ENCODE data around the gene SNX4.

SNX4 gene

DNA sequence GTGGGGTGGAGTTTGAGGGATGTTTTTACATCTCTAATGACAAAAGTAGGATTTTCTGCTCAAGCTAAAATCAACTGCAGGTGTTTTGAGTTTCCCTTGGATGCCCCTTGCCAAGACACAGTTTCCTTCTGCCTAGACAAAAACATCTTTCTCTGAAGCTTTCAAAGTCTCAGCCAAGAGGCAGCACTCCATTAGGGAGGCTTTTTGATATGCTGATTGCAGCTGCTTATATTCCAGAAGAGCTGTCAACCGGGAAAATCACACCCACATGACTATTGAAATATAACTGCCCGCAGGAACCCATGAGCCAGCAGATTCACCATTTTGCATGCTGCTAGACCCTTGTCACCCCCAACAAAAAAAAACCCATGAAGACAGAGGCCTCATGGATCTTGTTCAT is 117.4 kb downstream of the SNX4 start:
- no peak for DNase-seq (ENCODE audit: low spot score)

DNA sequence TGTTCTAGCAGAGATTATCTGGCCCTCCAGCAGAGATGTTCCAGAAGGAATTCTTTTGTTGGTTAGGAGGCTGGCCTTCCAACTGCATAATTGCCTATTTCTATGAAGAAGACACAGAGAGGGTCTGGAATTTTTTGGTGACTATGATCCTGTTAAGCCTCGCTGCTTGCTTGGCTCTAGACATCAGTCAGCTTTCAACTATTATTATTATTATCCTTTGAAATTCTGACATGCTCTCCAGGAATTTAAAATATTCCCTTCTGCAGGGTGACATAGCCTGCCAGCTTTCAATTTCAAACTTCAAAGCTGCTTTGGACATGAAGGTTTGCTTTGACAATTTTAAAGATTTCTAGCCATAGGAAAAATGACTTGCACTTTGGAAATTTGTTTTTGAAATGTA is 118.6 kb downstream of the SNX4 start:
- peak; percentile 47 for DNase-seq (ENCODE audit: low spot score)

DNA sequence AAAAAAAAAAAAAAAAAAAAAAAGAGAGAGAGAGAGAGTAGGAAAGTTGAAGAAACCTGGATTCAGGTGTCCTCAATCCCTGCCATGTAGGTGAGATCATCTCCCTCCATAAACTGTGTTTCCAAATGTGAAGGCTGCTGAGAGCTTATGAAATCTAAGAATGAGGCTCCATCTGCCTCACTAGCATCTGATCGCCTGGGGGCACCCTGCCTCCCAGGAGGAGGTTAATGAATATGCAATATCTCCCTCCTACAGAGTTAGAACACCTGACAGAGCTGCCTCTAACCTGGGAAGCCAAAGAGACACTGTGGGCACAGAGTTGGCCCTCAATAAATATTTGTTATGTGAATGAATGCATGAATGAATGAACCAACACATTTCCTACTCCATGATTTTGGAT is 121.0 kb downstream of the SNX4 start:
- DNase-seq (ENCODE audit: low spot score): no peak
